PFSK-1 (cell line): ENCODE measurements around the gene SCAMP1.

Source experiments
- POLR2AphosphoS5 ChIP-seq: IDR thresholded peaks from 2 replicates; pipeline ENCODE4 v1.6.1; 2012; ENCODE audit warnings: low read depth, mild to moderate bottlenecking, control low read depth, low read length, moderate library complexity
- SIN3A ChIP-seq: IDR thresholded peaks from 2 replicates; pipeline ENCODE4 v1.6.1; 2012; ENCODE audit warnings: mild to moderate bottlenecking, low read length, moderate library complexity, borderline replicate concordance; ENCODE audit not compliant: insufficient read depth
- TF ChIP-seq, protein P1 (sequence below), 2 experiments: IDR thresholded peaks; 2 replicates each; pipeline versions ENCODE4 v1.6.1 to v1.8.0; 2011 to 2012; ENCODE audit warnings: low read depth in 2 of 2, low read length in 2 of 2, control low read depth in 1 of 2, inconsistent platforms in 1 of 2, mild to moderate bottlenecking in 1 of 2, moderate library complexity in 1 of 2; ENCODE audit not compliant: insufficient read depth in 1 of 2

GRCh38 chr5:78486218-78486617 is 125.8 kb downstream of the SCAMP1 start:
- no peak for TF ChIP-seq SIN3A
- TF ChIP-seq, protein P1, sequence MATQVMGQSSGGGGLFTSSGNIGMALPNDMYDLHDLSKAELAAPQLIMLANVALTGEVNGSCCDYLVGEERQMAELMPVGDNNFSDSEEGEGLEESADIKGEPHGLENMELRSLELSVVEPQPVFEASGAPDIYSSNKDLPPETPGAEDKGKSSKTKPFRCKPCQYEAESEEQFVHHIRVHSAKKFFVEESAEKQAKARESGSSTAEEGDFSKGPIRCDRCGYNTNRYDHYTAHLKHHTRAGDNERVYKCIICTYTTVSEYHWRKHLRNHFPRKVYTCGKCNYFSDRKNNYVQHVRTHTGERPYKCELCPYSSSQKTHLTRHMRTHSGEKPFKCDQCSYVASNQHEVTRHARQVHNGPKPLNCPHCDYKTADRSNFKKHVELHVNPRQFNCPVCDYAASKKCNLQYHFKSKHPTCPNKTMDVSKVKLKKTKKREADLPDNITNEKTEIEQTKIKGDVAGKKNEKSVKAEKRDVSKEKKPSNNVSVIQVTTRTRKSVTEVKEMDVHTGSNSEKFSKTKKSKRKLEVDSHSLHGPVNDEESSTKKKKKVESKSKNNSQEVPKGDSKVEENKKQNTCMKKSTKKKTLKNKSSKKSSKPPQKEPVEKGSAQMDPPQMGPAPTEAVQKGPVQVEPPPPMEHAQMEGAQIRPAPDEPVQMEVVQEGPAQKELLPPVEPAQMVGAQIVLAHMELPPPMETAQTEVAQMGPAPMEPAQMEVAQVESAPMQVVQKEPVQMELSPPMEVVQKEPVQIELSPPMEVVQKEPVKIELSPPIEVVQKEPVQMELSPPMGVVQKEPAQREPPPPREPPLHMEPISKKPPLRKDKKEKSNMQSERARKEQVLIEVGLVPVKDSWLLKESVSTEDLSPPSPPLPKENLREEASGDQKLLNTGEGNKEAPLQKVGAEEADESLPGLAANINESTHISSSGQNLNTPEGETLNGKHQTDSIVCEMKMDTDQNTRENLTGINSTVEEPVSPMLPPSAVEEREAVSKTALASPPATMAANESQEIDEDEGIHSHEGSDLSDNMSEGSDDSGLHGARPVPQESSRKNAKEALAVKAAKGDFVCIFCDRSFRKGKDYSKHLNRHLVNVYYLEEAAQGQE (IDR thresholded peaks at IDR 0.05; ENCODE audit: insufficient read depth in 1 of 2, low read depth in 2 of 2, low read length in 2 of 2), result no peak
- no peak for TF ChIP-seq POLR2AphosphoS5
